MCF 10A (cell line): Measurements from ENCODE around the gene CIT. TPM values are rescaled to one million over a fixed set of nuclear protein-coding genes. Genes with fewer than 3 reads are reported as not detected.

Experiments used
- BruUV-seq: library from RNA; stranded (reverse); fragments of 400-500 nt; replicated peaks from 2 replicates; lab custom pipeline; 2021; lab: Mats Ljungman, UMichigan
- CTCF ChIA-PET: fragments of 300-600 bp; sonication (Branson Sonifier 250); formaldehyde crosslinking; extraction: SDS; loops from one replicate; lab custom pipeline; 2021; ENCODE audit warnings: antibody characterized with exemption, inconsistent platforms; lab: Yijun Ruan, JAX
- POLR2A ChIA-PET: fragments of 300-600, 350-650 bp; sonication (Branson Sonifier 250); formaldehyde crosslinking; extraction: SDS; loops from one replicate; lab custom pipeline; 2020; ENCODE audit warnings: antibody characterized with exemption, inconsistent platforms; lab: Yijun Ruan, JAX
- DNase-seq: peaks from one replicate; pipeline ENCODE4 v3.0.0-alpha.2; 2018; ENCODE audit not compliant: unreplicated experiment
- H3K27ac Mint-ChIP-seq: one replicate; pipeline ENCODE4 v1.8.0; 2022; ENCODE audit warnings: mild to moderate bottlenecking, low read depth, mixed read lengths; ENCODE audit not compliant: unreplicated experiment
- H3K27me3 Mint-ChIP-seq: one replicate; pipeline ENCODE4 v1.8.0; 2022; ENCODE audit warnings: mixed read lengths; ENCODE audit not compliant: insufficient read depth, unreplicated experiment
- H3K36me3 Mint-ChIP-seq: one replicate; pipeline ENCODE4 v1.8.0; 2022; ENCODE audit warnings: mild to moderate bottlenecking, moderate library complexity, mixed read lengths; ENCODE audit not compliant: insufficient read depth, unreplicated experiment
- H3K4me1 Mint-ChIP-seq: one replicate; pipeline ENCODE4 v1.8.0; 2022; ENCODE audit warnings: mixed read lengths; ENCODE audit not compliant: insufficient read depth, unreplicated experiment
- H3K4me3 Mint-ChIP-seq: one replicate; pipeline ENCODE4 v1.8.0; 2022; ENCODE audit warnings: mild to moderate bottlenecking, moderate library complexity, mixed read lengths; ENCODE audit not compliant: unreplicated experiment
- H3K9me3 Mint-ChIP-seq: one replicate; pipeline ENCODE4 v1.8.0; 2022; ENCODE audit warnings: mixed read lengths; ENCODE audit not compliant: unreplicated experiment
- intact Hi-C: fragments of 100-400 bp; cut with micrococcal nuclease; formaldehyde crosslinking; loops from 2 replicates; pipeline ENCODE4 v1.14.1; 2022
- total RNA-seq: library from RNA; stranded (reverse); gene quantifications from 2 replicates; pipeline ENCODE4 v1.2.3, GENCODE V29; 2022
- TF ChIP-seq, protein P1 (sequence below): fragments of 200-600 bp; IDR thresholded peaks from one replicate; pipeline ENCODE4 v1.8.0; 2022; ENCODE audit warnings: antibody characterized with exemption, mild to moderate bottlenecking; ENCODE audit not compliant: unreplicated experiment

CIT gene
- total RNA-seq, 1 experiment from 2014 or later: 25.0 TPM

DNA sequence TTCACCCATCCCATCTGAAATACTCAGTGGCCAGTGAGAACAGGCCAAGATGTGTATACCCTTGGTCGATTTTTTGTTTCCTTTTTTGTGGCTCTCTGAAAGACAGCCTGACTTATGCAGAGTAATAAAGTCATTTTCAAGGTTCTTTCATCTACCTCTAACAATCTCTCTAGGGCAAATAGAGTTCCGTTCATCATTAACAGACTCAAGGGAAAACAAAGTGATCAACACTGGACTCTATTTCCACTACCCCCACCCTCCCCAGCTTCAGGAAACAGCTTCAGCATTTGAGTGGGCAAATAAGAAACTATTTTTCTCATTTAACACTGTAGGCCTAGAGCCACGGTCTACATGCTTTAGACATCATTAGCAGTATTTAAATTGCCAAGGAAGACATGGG is 193.3 kb downstream of the CIT start:
- Mint-ChIP-seq H3K27me3 (no peaks in the 10 kb centered on the region), H3K4me1 (no peaks in the 10 kb centered on the region), H3K27ac (no peak overlapping the region), H3K36me3 (peaks cover 31% of the 10 kb centered on the region), H3K9me3 (no peaks in the 10 kb centered on the region), H3K4me3 (no peak overlapping the region)
- no TSS peak for BruUV-seq
- CTCF ChIA-PET: interaction anchor here (0.6 to 0.9 kb wide), 2 partner anchors 16 to 256 kb away, joined by 3 read pairs; partner anchors contain the start of gene PRKAB1
- TF ChIP-seq, protein P1, sequence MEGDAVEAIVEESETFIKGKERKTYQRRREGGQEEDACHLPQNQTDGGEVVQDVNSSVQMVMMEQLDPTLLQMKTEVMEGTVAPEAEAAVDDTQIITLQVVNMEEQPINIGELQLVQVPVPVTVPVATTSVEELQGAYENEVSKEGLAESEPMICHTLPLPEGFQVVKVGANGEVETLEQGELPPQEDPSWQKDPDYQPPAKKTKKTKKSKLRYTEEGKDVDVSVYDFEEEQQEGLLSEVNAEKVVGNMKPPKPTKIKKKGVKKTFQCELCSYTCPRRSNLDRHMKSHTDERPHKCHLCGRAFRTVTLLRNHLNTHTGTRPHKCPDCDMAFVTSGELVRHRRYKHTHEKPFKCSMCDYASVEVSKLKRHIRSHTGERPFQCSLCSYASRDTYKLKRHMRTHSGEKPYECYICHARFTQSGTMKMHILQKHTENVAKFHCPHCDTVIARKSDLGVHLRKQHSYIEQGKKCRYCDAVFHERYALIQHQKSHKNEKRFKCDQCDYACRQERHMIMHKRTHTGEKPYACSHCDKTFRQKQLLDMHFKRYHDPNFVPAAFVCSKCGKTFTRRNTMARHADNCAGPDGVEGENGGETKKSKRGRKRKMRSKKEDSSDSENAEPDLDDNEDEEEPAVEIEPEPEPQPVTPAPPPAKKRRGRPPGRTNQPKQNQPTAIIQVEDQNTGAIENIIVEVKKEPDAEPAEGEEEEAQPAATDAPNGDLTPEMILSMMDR: no peak
- POLR2A ChIA-PET: no interaction called here
- DNase-seq: no peak
- intact Hi-C loops: no loop called here

DNA sequence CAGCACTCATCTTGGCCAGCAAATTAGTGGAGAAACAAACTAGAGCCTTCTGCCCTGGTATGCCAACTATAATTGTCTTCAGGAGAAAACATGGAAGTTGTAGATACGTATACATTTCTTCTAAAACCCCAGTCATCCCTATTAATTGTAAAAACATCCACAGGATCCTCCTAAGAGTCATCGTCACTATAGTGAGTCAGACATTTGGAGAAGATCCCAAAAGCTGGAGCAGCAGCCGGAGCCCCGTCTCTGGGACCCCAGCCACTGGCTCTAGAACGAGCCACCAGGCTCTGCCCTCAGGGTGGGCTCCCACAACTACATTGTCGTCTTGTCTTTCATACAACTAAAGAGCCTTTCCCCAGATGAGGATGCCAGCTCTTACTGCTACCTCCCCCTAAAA is 193.7 kb downstream of the CIT start:
- no peaks in the 10 kb centered on the region for H3K9me3 Mint-ChIP-seq
- peaks cover 35% of the 10 kb centered on the region for H3K36me3 Mint-ChIP-seq
- POLR2A ChIA-PET: no interaction called here
- no peak overlapping the region for H3K4me3 Mint-ChIP-seq
- no peak overlapping the region for H3K27ac Mint-ChIP-seq
- CTCF ChIA-PET: interaction anchor here (0.6 to 0.9 kb wide), 2 partner anchors 16 to 257 kb away, joined by 3 read pairs; partner anchors contain the start of gene PRKAB1
- no peaks in the 10 kb centered on the region for H3K27me3 Mint-ChIP-seq
- intact Hi-C loops: no loop called here
- no peaks in the 10 kb centered on the region for H3K4me1 Mint-ChIP-seq
- BruUV-seq: no TSS peak
- TF ChIP-seq, protein P1: no peak
- DNase-seq: peak; percentile 29

DNA sequence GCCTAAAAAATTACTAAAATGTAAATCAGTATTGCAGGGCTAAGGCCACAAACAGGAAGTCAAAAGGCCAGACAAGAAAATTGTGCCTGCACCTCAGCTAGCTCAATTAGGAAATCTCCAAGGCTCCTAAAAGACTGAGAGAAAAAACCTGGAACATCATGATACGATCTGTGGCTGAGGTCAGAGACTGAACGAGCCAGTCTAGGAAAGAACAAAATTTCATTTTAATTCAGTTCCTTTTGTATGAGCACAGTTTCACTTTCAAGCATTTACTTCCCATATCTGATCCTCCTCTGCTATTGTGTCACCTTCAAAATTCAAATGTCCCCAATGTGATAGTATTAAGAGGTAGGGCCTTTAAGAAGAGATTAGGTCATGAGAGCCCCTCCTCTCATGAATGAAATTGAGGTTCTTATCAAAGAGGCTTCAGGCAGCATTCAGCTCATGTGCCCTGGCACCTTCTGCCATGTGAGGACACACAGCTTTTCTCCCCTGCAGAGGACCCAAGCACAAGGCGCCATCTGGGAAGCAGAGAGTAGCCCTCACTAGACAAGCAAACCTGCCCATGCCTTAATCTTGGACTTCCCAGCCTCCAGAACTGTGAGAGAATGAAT is 194.4 kb downstream of the CIT start:
- H3K27me3 Mint-ChIP-seq: no peaks in the 10 kb centered on the region
- TF ChIP-seq, protein P1: no peak
- H3K27ac Mint-ChIP-seq: no peak overlapping the region
- ChIA-PET POLR2A (interaction anchor here (1.1 to 1.9 kb wide), 3 partner anchors 12 to 15 kb away, joined by 4 to 11 read pairs (median 5); partner anchors contain the start of gene PRKAB1), CTCF (interaction anchor here (0.6 to 5.7 kb wide), 5 partner anchors 12 to 382 kb away, joined by 4 to 25 read pairs (median 4); partner anchors contain the start of gene PRKAB1)
- H3K4me3 Mint-ChIP-seq: no peak overlapping the region
- H3K36me3 Mint-ChIP-seq: peaks cover 41% of the 10 kb centered on the region
- intact Hi-C loops: no loop called here
- H3K9me3 Mint-ChIP-seq: no peaks in the 10 kb centered on the region
- BruUV-seq: no TSS peak
- H3K4me1 Mint-ChIP-seq: no peaks in the 10 kb centered on the region
- DNase-seq: no peak

DNA sequence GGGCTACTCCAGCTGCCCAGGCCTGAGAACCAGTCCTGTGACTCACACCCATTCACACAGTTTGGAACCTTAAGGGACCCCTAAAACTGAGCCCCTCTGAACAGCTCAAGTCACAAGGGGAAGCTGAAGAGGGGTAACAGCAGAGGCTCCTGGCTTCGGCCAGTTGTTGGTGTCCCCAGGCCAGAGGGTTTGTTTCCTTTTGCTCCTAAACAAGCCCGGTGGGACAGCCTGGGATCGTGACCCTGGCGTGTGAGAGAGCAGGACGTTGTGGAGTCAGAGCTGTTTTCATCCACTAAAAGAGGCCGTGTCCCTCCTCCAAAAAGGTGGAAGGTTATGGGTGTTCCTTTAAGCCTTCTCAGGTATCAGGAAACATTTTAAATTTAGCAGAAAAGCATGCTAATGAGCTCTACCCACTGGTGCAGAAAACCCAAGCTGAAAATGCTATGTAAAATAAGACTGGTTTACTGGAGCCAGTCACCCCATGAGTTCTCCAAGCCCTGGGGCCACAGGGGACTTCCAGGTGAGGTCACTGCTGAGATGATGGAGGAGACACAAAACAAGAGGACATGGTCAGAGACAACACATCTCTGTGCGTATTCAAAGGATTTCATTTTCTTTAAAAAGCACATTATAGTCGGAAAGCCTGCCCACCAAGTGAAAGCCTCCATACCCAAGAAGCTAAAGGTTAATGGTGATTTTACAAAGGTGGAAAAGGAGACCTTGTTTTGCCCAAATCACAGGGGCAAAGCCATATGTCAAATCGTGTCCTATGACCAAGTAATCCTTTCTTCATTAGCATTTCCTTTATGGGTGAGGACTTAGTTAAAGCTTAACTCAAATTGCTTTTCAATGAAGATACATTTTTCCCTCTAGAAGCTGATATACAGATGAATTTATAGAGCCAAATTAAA is 195.1 kb downstream of the CIT start:
- no peaks in the 10 kb centered on the region for H3K27me3 Mint-ChIP-seq
- POLR2A ChIA-PET: interaction anchor here (1.1 to 1.9 kb wide), 3 partner anchors 12 to 14 kb away, joined by 4 to 11 read pairs (median 5); partner anchors contain the start of gene PRKAB1

More for the DNA sequence above, 195.1 kb downstream of the CIT start:
- Mint-ChIP-seq H3K27ac (no peak overlapping the region), H3K4me1 (no peaks in the 10 kb centered on the region), H3K36me3 (peaks cover 41% of the 10 kb centered on the region), H3K4me3 (no peak overlapping the region), H3K9me3 (no peaks in the 10 kb centered on the region)
- TF ChIP-seq, protein P1: no peak
- no peak for DNase-seq
- CTCF ChIA-PET: interaction anchor here (0.6 to 5.7 kb wide), 7 partner anchors 13 to 398 kb away, joined by 3 to 25 read pairs (median 4); partner anchors contain the start of gene PRKAB1
- intact Hi-C loops: no loop called here
- BruUV-seq: no TSS peak
